ENCODE results near the gene RNU7-1.
A peak's percentile ranks its signal among the peaks of the same experiment; 100 is the strongest.

GRCh38 chr12:6937481-6938352 is 5.9 kb upstream of the RNU7-1 start:
- peak; percentile 96 to 97 (median 96) for TF ChIP-seq CTCF (IDR thresholded peaks at IDR 0.05)
- TF ChIP-seq POLR2A (IDR thresholded peaks at IDR 0.05) = peak; percentile 54

Measured in breast epithelium (tissue), 3 donors.